Activated CD8-positive, alpha-beta memory T cell treated with anti-CD3 and anti-CD28 coated beads, Interleukin-2, amount 10 ng/mL, durations not matched to agents 7 days and 5 days (primary cell): ENCODE measurements around the gene RPTOR. TPM values are rescaled to one million over a fixed set of nuclear protein-coding genes. Genes with fewer than 3 reads are reported as not detected.

Experiments
- ATAC-seq: fragments of 150-1000 bp; cut with Tn5 transposase; one replicate; pipeline ENCODE4 v1.10.0; 2021; ENCODE audit warnings: moderate library complexity
- CTCF ChIA-PET: fragments of 350-600 bp; sonication (Branson Sonifier 250); formaldehyde crosslinking; loops from one replicate; lab custom pipeline; 2021; ENCODE audit warnings: antibody characterized with exemption; lab: Charles Lee
- DNase-seq: peaks from one replicate; pipeline ENCODE4 v3.0.0-alpha.2; 2020
- H3K27ac Mint-ChIP-seq: one replicate; pipeline ENCODE4 v1.8.0; 2021; ENCODE audit warnings: mild to moderate bottlenecking, mixed read lengths
- H3K27me3 Mint-ChIP-seq: one replicate; pipeline ENCODE4 v1.8.0; 2021; ENCODE audit warnings: mixed read lengths
- H3K36me3 Mint-ChIP-seq: one replicate; pipeline ENCODE4 v1.8.0; 2021; ENCODE audit warnings: mild to moderate bottlenecking, mixed read lengths
- H3K4me1 Mint-ChIP-seq: one replicate; pipeline ENCODE4 v1.8.0; 2021; ENCODE audit warnings: mixed read lengths
- H3K4me3 Mint-ChIP-seq: one replicate; pipeline ENCODE4 v1.8.0; 2021; ENCODE audit warnings: mild to moderate bottlenecking, moderate library complexity, mixed read lengths
- H3K9me3 Mint-ChIP-seq: one replicate; pipeline ENCODE4 v1.8.0; 2022; ENCODE audit warnings: low read depth, mixed read lengths
- total RNA-seq, 2 experiments: library from RNA; stranded (reverse); gene quantifications; one replicate each; pipeline ENCODE4 v1.2.3, GENCODE V29; 2021

Gene RPTOR
- total RNA-seq, 2 experiments from 2014 or later: 60.4 to 87.0 TPM

- Mint-ChIP-seq H3K27me3 (no peaks in the 10 kb centered on the region), H3K4me1 (peaks cover 52% of the 10 kb centered on the region), H3K27ac (peak overlapping the region; percentile 71), H3K9me3 (no peaks in the 10 kb centered on the region), H3K4me3 (no peak overlapping the region), H3K36me3 (peaks cover 59% of the 10 kb centered on the region)
- CTCF ChIA-PET: interaction anchor here (0.7 to 2.8 kb wide), 5 partner anchors 10 to 453 kb away, joined by 3 to 10 read pairs (median 7); no protein-coding TSS in a partner anchor
- ATAC-seq (no peak), DNase-seq (no peak)
Observed at GRCh38 chr17:80879723-80880647, 335.3 kb downstream of the RPTOR start.

GRCh38 chr17:80880648-80880985 is 336.0 kb downstream of the RPTOR start:
- no peak overlapping the region for H3K4me3 Mint-ChIP-seq
- H3K36me3 Mint-ChIP-seq: peaks cover 57% of the 10 kb centered on the region
- H3K9me3 Mint-ChIP-seq: no peaks in the 10 kb centered on the region
- H3K4me1 Mint-ChIP-seq: peaks cover 46% of the 10 kb centered on the region
- CTCF ChIA-PET: interaction anchor here (0.7 to 2.8 kb wide), 6 partner anchors 9 to 453 kb away, joined by 3 to 10 read pairs (median 6); no protein-coding TSS in a partner anchor
- no peak overlapping the region for H3K27ac Mint-ChIP-seq
- no peak for DNase-seq
- ATAC-seq: no peak
- no peaks in the 10 kb centered on the region for H3K27me3 Mint-ChIP-seq

- no peak for DNase-seq
- CTCF ChIA-PET: interaction anchor here (1.1 to 2.8 kb wide), 4 partner anchors 8 to 18 kb away, joined by 3 to 10 read pairs (median 8); no protein-coding TSS in a partner anchor
- ATAC-seq: no peak
- Mint-ChIP-seq H3K9me3 (no peaks in the 10 kb centered on the region), H3K27me3 (no peaks in the 10 kb centered on the region), H3K36me3 (peaks cover 63% of the 10 kb centered on the region), H3K27ac (no peak overlapping the region), H3K4me1 (peaks cover 50% of the 10 kb centered on the region), H3K4me3 (no peak overlapping the region)
Observed at GRCh38 chr17:80881306-80881705, 336.7 kb downstream of the RPTOR start.

GRCh38 chr17:80882323-80882722 is 337.7 kb downstream of the RPTOR start:
- Mint-ChIP-seq H3K27ac (no peak overlapping the region), H3K36me3 (peaks cover 59% of the 10 kb centered on the region), H3K9me3 (no peaks in the 10 kb centered on the region), H3K4me1 (peaks cover 43% of the 10 kb centered on the region), H3K4me3 (no peak overlapping the region), H3K27me3 (no peaks in the 10 kb centered on the region)
- CTCF ChIA-PET: interaction anchor here (2.8 kb wide), 1 partner anchor 17 kb away, joined by 10 read pairs; no protein-coding TSS in a partner anchor
- no peak for ATAC-seq
- no peak for DNase-seq

GRCh38 chr17:80882926-80883685 is 338.5 kb downstream of the RPTOR start:
- Mint-ChIP-seq H3K9me3 (no peaks in the 10 kb centered on the region), H3K27ac (no peak overlapping the region), H3K36me3 (peaks cover 59% of the 10 kb centered on the region), H3K27me3 (no peaks in the 10 kb centered on the region), H3K4me1 (peaks cover 36% of the 10 kb centered on the region), H3K4me3 (no peak overlapping the region)
- CTCF ChIA-PET: interaction anchor here (1.0 to 1.3 kb wide), 3 partner anchors 10 to 16 kb away, joined by 3 to 4 read pairs (median 3); no protein-coding TSS in a partner anchor
- ATAC-seq (no peak), DNase-seq (no peak)

- CTCF ChIA-PET: interaction anchor here (0.6 to 1.3 kb wide), 4 partner anchors 11 to 465 kb away, joined by 3 to 4 read pairs (median 3); no protein-coding TSS in a partner anchor
- Mint-ChIP-seq H3K36me3 (peaks cover 64% of the 10 kb centered on the region), H3K9me3 (no peaks in the 10 kb centered on the region), H3K4me1 (peaks cover 35% of the 10 kb centered on the region), H3K27me3 (no peaks in the 10 kb centered on the region), H3K27ac (no peak overlapping the region), H3K4me3 (no peak overlapping the region)
- DNase-seq: no peak
- ATAC-seq: no peak
Observed at GRCh38 chr17:80883831-80884735, 339.4 kb downstream of the RPTOR start.

GRCh38 chr17:80884811-80885210 is 340.2 kb downstream of the RPTOR start:
- H3K4me1 Mint-ChIP-seq: peaks cover 35% of the 10 kb centered on the region
- no peaks in the 10 kb centered on the region for H3K27me3 Mint-ChIP-seq
- CTCF ChIA-PET: interaction anchor here (0.6 kb wide), 1 partner anchor 466 kb away, joined by 3 read pairs; no protein-coding TSS in a partner anchor
- H3K36me3 Mint-ChIP-seq: peaks cover 65% of the 10 kb centered on the region
- ATAC-seq (no peak), DNase-seq (no peak)
- no peak overlapping the region for H3K27ac Mint-ChIP-seq
- H3K4me3 Mint-ChIP-seq: no peak overlapping the region
- no peaks in the 10 kb centered on the region for H3K9me3 Mint-ChIP-seq

- peak overlapping the region; percentile 28 for H3K27ac Mint-ChIP-seq
- no peaks in the 10 kb centered on the region for H3K27me3 Mint-ChIP-seq
- no peak overlapping the region for H3K4me3 Mint-ChIP-seq
- peaks cover 69% of the 10 kb centered on the region for H3K36me3 Mint-ChIP-seq
- DNase-seq (no peak), ATAC-seq (no peak)
- H3K9me3 Mint-ChIP-seq: no peaks in the 10 kb centered on the region
- CTCF ChIA-PET: interaction anchor here (0.7 to 2.0 kb wide), 2 partner anchors 12 to 20 kb away, joined by 3 to 6 read pairs; no protein-coding TSS in a partner anchor
- H3K4me1 Mint-ChIP-seq: peaks cover 39% of the 10 kb centered on the region
Observed at GRCh38 chr17:80885947-80886582, 341.4 kb downstream of the RPTOR start.

GRCh38 chr17:80886641-80887573 is 342.3 kb downstream of the RPTOR start:
- CTCF ChIA-PET: interaction anchor here (0.7 to 2.0 kb wide), 3 partner anchors 9 to 21 kb away, joined by 3 to 6 read pairs (median 6); no protein-coding TSS in a partner anchor

GRCh38 chr17:80887639-80888175 is 343.1 kb downstream of the RPTOR start:
- Mint-ChIP-seq H3K27me3 (no peaks in the 10 kb centered on the region), H3K27ac (no peak overlapping the region), H3K36me3 (peaks cover 65% of the 10 kb centered on the region), H3K4me3 (no peak overlapping the region), H3K9me3 (no peaks in the 10 kb centered on the region), H3K4me1 (peaks cover 49% of the 10 kb centered on the region)
- CTCF ChIA-PET: interaction anchor here (1.4 to 2.0 kb wide), 2 partner anchors 10 to 11 kb away, joined by 6 read pairs; no protein-coding TSS in a partner anchor
- ATAC-seq (no peak), DNase-seq (no peak)

More at GRCh38 chr17:80886641-80887573, 342.3 kb downstream of the RPTOR start:
- DNase-seq (no peak), ATAC-seq (no peak)
- peak overlapping the region; percentile 32 for H3K27ac Mint-ChIP-seq
- no peaks in the 10 kb centered on the region for H3K9me3 Mint-ChIP-seq
- no peak overlapping the region for H3K4me3 Mint-ChIP-seq
- H3K4me1 Mint-ChIP-seq: peaks cover 44% of the 10 kb centered on the region
- H3K27me3 Mint-ChIP-seq: no peaks in the 10 kb centered on the region
- peaks cover 70% of the 10 kb centered on the region for H3K36me3 Mint-ChIP-seq
